Hindlimb muscle (tissue), 1 donor: ENCODE results near the gene HECTD1. TPM values are rescaled to one million over a fixed set of nuclear protein-coding genes. Genes with fewer than 3 reads are reported as not detected.
"Not testable (repeated sequence)": the region's sequence is repeated elsewhere in the genome, so short reads cannot be mapped to it uniquely, and the experiment has no call there.

Source experiments
- DNase-seq: peaks from one replicate; pipeline ENCODE4 v3.0.0-alpha.2; 2013
- polyA plus RNA-seq: library from polyadenylated mRNA; unstranded; fragments of 120-200 nt; gene quantifications from one replicate; pipeline ENCODE4 v1.2.1, GENCODE V29; 2013; ENCODE audit not compliant: insufficient read length

The HECTD1 gene
- polyA plus RNA-seq, 1 donor: 116 TPM

DNA sequence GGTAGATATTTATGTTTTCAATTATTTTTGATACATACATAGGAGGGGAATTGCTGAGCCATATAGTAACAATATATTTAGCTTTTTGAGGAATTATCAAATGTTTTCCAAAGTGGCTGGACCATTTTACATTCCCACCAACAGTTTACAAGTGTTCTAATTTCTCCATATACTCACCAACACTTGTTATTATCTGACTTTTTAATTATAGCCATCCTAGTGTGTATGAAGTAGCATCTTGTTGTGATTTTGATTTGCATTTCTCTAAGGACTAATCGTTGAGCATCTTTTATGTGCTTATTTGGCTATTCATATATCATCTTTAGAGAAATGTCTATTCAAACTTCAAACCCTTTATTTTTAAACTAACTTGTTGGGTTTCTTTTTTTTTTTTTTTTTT is 17.2 kb upstream of the HECTD1 start:
- DNase-seq: no peak

DNA sequence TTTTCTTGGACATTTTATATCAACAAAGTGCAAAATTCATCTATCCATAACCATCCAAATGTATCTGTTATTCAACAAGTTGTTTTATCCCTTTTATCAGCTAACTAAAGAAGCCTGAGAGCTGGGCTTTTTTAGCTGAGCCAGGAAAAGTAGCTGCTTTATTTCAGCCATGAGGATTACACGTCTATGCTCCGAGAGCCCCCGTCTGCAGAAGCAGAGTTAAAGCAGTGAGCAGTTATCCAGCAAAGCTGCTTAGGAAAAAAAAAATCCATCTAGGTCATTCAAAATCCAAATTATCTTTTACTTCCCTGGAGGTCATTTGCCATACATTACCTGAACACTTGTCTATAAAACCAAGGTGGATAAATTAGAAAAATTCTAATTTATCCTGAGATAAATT is 15.7 kb upstream of the HECTD1 start:
- no peak for DNase-seq

GRCh38 chr14:31222834-31223233 is 15.2 kb upstream of the HECTD1 start:
- no peak for DNase-seq

- DNase-seq: no peak
Measured at GRCh38 chr14:31221266-31221665, 13.7 kb upstream of the HECTD1 start.

DNA sequence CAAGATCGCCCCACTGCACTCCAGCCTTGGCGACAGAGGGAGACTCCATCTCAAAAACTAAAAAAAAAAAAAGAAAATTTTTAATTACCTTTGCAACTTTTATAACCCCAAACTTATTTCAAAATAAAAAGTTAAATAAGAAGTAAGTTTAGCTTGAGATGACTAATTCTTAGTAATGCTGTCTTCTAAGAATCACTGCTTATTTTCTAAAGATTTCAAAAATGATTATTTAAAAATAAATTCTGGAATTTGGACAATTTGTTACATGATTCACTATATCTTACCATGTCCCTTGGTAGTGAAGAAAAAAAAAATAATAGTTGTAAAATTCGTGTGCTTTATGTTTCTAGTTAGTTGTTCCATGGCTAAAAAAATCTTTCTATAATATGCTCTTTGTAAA is 11.6 kb upstream of the HECTD1 start:
- DNase-seq: no peak

DNA sequence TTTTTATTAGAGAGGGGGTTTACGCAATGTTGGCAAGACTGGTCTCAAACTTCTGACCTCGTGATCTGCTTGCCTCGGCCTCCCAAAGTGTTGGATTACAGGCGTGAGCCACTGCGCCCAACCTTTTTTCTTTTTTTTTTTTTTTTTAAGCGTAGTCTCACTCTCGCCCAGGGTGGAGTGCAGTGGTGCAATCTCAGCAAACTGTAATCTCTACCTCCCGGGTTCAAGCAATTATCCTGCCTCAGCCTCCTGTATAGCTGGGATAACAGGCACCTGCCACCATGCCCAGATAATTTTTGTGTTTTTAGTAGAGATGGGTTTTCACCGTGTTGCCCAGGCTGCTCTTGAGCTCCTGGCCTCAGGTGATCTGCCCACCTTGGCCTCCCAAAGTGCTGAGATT is 8.8 kb upstream of the HECTD1 start:
- DNase-seq: no peak

- DNase-seq: no peak
Measured at GRCh38 chr14:31212893-31213292, 5.3 kb upstream of the HECTD1 start.

DNA sequence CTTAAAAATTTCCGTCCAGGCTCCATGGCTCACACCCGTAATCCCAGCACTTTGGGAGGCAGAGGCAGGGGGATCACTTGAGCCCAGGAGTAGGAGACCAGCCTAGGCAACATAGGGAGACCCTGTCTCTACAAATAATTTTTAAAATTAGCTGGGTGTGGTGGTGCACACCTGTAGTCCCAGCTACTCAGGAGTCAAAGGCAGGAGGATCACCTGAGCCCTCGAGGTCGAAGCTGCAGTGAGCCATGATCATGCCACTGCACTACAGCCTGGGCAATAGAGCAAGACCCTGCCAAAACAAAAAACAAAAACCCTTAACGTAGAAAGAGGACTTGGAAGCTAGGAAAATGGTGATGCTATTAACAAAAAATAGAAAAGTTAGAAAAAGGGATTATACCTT is 2.0 kb upstream of the HECTD1 start:
- DNase-seq: no peak

- no peak for DNase-seq
Measured at GRCh38 chr14:31208546-31209424, 1.2 kb upstream of the HECTD1 start.

- DNase-seq: no peak
Measured at GRCh38 chr14:31207287-31207754, 272 bp downstream of the HECTD1 start.

DNA sequence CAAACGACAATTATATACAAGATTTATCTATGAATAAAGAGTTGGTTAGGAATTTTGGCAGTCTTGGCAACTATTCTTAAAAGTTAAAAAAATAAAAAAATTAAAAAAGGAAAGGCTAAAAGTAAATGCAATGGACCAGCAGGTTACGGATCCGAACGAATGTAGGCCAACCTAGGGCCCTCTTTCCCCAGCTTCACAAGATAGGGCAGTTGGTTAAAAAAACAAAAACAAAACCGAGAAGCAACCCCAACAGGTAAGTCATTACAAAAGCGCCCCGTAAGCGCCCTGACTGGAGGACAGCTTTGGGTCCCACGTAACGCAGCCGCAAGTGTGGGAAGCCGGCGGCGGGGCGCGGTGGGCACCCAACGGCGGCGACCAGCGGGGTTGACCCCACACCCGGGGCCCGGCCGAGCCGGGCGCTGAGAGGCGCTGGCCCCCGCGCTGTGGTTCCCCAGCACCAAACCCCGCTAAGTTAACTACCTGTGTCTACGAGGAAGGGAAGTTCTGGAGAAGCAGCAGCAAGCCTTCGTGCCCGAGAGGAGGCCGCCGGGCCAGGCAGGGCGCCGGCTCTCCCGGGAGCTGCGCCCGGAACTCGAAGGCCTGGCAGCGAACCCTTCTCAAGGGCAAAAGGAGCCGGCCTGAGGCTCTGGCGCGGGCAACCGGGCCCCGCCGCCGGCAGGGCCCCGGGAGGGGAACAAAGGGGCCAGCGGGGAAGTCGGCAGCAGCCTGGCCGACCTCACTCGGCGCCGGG is 882 bp downstream of the HECTD1 start:
- peak; percentile 42 for DNase-seq

- DNase-seq: no peak
Measured at GRCh38 chr14:31205681-31206535, 1.7 kb downstream of the HECTD1 start.

DNA sequence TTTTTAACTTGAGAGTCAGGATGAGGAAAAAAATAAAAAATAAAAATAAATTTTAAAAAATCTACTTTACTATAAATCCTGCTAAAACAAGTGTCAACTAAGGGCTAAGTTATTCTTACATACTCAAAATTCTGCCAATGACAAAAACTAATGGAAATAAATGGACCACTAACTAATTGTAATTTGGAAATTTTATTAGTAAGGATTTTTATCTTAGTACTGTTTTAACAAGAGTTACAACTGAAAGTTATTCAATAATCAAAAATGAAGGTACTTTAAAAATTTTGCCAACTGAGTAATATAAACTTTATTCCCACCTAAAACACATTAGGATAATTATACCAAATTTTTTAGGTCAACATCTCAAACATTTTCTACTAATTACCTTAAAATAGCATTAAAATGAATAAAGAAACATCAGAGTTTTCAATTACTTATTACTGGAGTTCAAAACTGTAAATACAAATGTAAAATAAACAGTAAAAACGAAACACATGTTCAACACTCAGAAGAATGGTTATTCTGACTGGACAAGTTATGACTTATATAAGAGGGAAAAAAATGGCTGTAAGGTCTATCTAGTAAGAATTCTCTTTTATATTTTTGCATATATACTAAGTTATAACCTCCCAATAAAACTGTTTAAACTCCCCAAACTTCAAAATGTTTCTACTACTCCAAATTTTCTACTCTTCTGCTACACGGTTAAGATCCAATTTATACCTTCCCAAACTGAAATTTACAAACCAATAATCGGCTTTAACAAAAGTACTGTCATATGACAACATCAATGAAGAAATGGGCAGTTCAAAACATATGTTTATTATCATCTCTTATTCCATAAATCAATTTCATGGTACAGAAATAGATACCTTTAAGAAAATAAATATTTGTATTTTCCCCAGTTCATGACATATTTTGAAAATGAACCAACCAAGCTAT is 2.7 kb downstream of the HECTD1 start:
- DNase-seq: no peak

DNA sequence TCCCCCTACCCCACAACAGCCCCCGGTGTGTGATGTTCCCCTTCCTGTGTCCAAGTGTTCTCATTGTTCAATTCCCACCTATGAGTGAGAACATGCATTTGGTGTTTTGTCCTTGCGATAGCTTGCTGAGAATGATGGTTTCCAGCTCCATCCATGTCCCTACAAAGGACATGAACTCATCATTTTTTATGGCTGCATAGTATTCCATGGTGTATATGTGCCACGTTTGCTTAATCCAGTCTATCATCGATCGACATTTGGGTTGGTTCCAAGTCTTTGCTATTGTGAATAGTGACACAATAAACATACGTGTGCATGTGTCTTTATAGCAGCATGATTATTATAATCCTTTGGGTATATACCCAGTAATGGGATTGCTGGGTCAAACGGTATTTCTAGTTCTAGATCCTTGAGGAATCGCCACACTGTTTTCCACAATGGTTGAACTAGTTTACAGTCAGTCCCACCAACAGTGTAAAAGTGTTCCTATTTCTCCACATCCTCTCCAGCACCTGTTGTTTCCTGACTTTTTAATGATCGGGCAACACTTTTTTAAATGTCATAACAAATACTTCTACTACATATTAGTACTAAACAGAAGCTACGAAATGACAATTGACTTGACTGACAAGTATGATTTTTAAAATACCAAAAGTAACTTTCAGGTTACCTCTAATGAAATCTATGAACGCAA is 3.5 kb downstream of the HECTD1 start:
- not testable (repeated sequence) for DNase-seq

GRCh38 chr14:31203414-31203742 is 4.2 kb downstream of the HECTD1 start:
- DNase-seq: no peak

- no peak for DNase-seq
Measured at GRCh38 chr14:31201111-31201510, 6.5 kb downstream of the HECTD1 start.

DNA sequence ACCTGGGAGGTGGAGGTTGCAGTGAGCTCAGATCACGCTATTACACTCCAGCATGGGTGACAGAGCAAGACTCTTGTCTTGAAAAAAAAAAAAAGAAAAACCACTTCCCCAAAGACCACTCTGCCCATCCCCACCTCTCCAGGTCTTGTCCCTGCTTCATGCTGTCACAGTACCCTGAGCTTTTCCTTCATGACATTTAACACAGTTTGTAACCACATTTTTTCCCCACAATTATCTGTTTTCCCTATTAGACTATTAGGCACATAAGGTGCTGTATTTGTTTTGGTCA is 6.9 kb downstream of the HECTD1 start:
- no peak for DNase-seq

GRCh38 chr14:31197671-31198070 is 9.9 kb downstream of the HECTD1 start:
- no peak for DNase-seq

- DNase-seq: no peak
Measured at GRCh38 chr14:31196839-31197492, 10.6 kb downstream of the HECTD1 start.

GRCh38 chr14:31194661-31195060 is 12.9 kb downstream of the HECTD1 start:
- peak; percentile 25 for DNase-seq

- DNase-seq: no peak
Measured at GRCh38 chr14:31194095-31194494, 13.5 kb downstream of the HECTD1 start.
